ENCODE measurements around the gene E4F1. TPM values are rescaled to one million over a fixed set of nuclear protein-coding genes. Genes with fewer than 3 reads are reported as not detected.

The E4F1 gene
- total and polyA plus RNA-seq, 2 donors (not counting 3 experiments of a cell fraction or from before 2014, with no cell fraction given) = 28.6 to 32.7 TPM

DNA sequence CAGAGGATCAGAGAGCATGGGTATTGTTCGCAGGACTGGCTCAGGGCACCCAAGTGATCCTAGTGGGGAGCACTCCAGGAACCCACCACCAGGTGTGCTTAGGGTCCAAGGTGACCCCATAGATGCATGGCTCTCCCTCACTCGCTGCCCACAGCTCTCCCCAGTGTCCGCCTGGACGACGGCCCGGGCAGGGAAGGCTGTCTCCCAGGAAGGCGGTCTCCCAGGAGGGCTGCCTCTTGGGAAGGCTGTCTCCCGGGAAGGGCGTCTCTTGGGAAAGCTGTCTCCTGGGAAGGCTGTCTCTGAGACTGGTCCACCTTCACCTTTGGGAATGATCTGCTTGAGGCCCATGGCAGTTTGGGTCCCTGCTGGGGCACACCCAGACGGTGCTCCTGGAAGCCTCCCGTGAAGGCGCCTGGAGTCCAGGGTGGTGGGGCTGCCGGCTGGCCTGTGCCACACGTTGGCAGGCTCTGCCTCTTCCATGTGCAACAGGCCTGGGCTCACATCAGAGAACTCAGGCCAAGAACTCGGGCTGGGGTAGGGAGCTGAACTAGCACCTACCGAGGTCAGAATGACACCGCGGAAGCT is 23.0 kb downstream of the E4F1 start:
- dilution Hi-C loops (cut with MboI; ENCODE audit: extremely low pct_ligation_motif_present, low sequenced_read_pairs) = no loop called here
- DNase-seq (ENCODE audit: low read depth, low spot score) = no peak
- H3K9me3 ChIP-seq (replicated peaks; ENCODE audit: control insufficient read depth, insufficient read depth, low read length) = no peaks in the 10 kb centered on the region
- no peak for TF ChIP-seq GATA2 (IDR thresholded peaks at IDR 0.05; ENCODE audit: insufficient read depth, insufficient read length, low read depth, low read length)
- TF ChIP-seq EZH2 (IDR thresholded peaks at IDR 0.05; ENCODE audit: borderline replicate concordance, low read depth, low read length, severe bottlenecking) = no peak
- no peak for TF ChIP-seq POLR2AphosphoS5 (IDR thresholded peaks at IDR 0.05; ENCODE audit: insufficient read depth, low read depth, low read length)
- TF ChIP-seq, protein P1, sequence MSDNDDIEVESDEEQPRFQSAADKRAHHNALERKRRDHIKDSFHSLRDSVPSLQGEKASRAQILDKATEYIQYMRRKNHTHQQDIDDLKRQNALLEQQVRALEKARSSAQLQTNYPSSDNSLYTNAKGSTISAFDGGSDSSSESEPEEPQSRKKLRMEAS (IDR thresholded peaks at IDR 0.05; ENCODE audit: insufficient read depth, insufficient read length) = no peak
- TF ChIP-seq MYC (IDR thresholded peaks at IDR 0.05; ENCODE audit: low read depth, low read length) = no peak
- TF ChIP-seq, protein P2, sequence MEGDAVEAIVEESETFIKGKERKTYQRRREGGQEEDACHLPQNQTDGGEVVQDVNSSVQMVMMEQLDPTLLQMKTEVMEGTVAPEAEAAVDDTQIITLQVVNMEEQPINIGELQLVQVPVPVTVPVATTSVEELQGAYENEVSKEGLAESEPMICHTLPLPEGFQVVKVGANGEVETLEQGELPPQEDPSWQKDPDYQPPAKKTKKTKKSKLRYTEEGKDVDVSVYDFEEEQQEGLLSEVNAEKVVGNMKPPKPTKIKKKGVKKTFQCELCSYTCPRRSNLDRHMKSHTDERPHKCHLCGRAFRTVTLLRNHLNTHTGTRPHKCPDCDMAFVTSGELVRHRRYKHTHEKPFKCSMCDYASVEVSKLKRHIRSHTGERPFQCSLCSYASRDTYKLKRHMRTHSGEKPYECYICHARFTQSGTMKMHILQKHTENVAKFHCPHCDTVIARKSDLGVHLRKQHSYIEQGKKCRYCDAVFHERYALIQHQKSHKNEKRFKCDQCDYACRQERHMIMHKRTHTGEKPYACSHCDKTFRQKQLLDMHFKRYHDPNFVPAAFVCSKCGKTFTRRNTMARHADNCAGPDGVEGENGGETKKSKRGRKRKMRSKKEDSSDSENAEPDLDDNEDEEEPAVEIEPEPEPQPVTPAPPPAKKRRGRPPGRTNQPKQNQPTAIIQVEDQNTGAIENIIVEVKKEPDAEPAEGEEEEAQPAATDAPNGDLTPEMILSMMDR (IDR thresholded peaks at IDR 0.05; ENCODE audit: extremely low read depth in 1 of 2, insufficient read depth in 1 of 2, low read depth in 1 of 2, low read length in 2 of 2) = no peak
- TF ChIP-seq FOS (IDR thresholded peaks at IDR 0.05; ENCODE audit: borderline replicate concordance, insufficient read depth, low read length) = no peak
- TF ChIP-seq JUN (IDR thresholded peaks at IDR 0.05; ENCODE audit: borderline replicate concordance, insufficient read depth, insufficient read length, low read depth) = no peak
- no peak for TF ChIP-seq POLR2A (IDR thresholded peaks at IDR 0.05; ENCODE audit: low read depth, low read length)
- no peak overlapping the region for H3K9ac ChIP-seq (replicated peaks; ENCODE audit: extremely low read depth, insufficient read depth, low read length)
- H3K27ac ChIP-seq (ENCODE audit: insufficient read depth, low read depth, low read length) = no peak overlapping the region
- H3K9me1 ChIP-seq (replicated peaks; ENCODE audit: control insufficient read depth, extremely low read depth, insufficient read depth, low read length) = no peaks in the 10 kb centered on the region
- no peaks in the 10 kb centered on the region for H3K27me3 ChIP-seq (ENCODE audit: control insufficient read depth in 2 of 2, insufficient read depth in 2 of 2, low read length in 2 of 2)
- FAIRE-seq = no peak
- no peak overlapping the region for H3K4me2 ChIP-seq (ENCODE audit: insufficient read depth, low read length)
- peaks cover 7% of the 10 kb centered on the region for H3K79me2 ChIP-seq (ENCODE audit: control insufficient read depth, insufficient read depth, low read length)
- H2AFZ ChIP-seq (ENCODE audit: low read depth, low read length) = no peak overlapping the region
- peaks cover 12 to 33% of the 10 kb centered on the region in 2 experiments for H3K36me3 ChIP-seq (ENCODE audit: control insufficient read depth in 2 of 2, extremely low read depth in 1 of 2, insufficient read depth in 2 of 2, low read length in 2 of 2)
- CTCF ChIA-PET = interaction anchor here (0.6 kb wide), 1 partner anchor 224 kb away, joined by 4 read pairs; no protein-coding TSS in a partner anchor
- H4K20me1 ChIP-seq (replicated peaks; ENCODE audit: control insufficient read depth, extremely low read depth, insufficient read depth, low read length) = no peaks in the 10 kb centered on the region
- POLR2A ChIA-PET = no interaction called here
- intact Hi-C loops (cut with micrococcal nuclease) = no loop called here
- no TSS peak for BruUV-seq (replicated peaks)
- no peak overlapping the region for H3K4me3 ChIP-seq (replicated peaks in 1 of 3; ENCODE audit: insufficient read depth in 1 of 3, low read depth in 1 of 3, low read length in 3 of 3)
- peaks cover 6% of the 10 kb centered on the region for H3K4me1 ChIP-seq (ENCODE audit: control insufficient read depth, extremely low read depth, insufficient read depth, low read length)

All from endothelial cell of umbilical vein (primary cell).